Mesodermal cell (in vitro differentiated cells): ENCODE data around the gene IGSF8.

ENCODE experiments used
- H3K27ac ChIP-seq: 2 replicates; pipeline ENCODE4 v1.7.0; 2013; ENCODE audit warnings: mild to moderate bottlenecking, low read depth, low read length, moderate library complexity; ENCODE audit not compliant: severe bottlenecking
- H3K36me3 ChIP-seq: 2 replicates; pipeline ENCODE4 v1.7.1; 2013; ENCODE audit warnings: mild to moderate bottlenecking, low read length, moderate library complexity; ENCODE audit not compliant: control insufficient read depth, insufficient read depth
- H3K4me1 ChIP-seq: one replicate; pipeline ENCODE4 v1.7.1; 2013; ENCODE audit warnings: mild to moderate bottlenecking, low read length; ENCODE audit not compliant: insufficient read depth, control insufficient read depth, poor library complexity, severe bottlenecking
- H3K4me3 ChIP-seq: 2 replicates; pipeline ENCODE4 v1.7.0; 2013; ENCODE audit warnings: low read length, control low read depth, mild to moderate bottlenecking; ENCODE audit not compliant: insufficient read depth, poor library complexity, severe bottlenecking; ENCODE audit errors: extremely low read depth
- H3K9me3 ChIP-seq: 2 replicates; pipeline ENCODE4 v1.7.1; 2013; ENCODE audit warnings: mild to moderate bottlenecking, low read length, moderate library complexity; ENCODE audit not compliant: control insufficient read depth
- WGBS, 2 experiments: methylation state at CpG; one replicate each; pipeline ENCODE4 v1.1.5; 2013; ENCODE audit warnings: missing lambda C conversion rate in 2 of 2; ENCODE audit not compliant: insufficient coverage in 2 of 2; 5-methylcytosine and 5-hydroxymethylcytosine counted together

The IGSF8 gene

DNA sequence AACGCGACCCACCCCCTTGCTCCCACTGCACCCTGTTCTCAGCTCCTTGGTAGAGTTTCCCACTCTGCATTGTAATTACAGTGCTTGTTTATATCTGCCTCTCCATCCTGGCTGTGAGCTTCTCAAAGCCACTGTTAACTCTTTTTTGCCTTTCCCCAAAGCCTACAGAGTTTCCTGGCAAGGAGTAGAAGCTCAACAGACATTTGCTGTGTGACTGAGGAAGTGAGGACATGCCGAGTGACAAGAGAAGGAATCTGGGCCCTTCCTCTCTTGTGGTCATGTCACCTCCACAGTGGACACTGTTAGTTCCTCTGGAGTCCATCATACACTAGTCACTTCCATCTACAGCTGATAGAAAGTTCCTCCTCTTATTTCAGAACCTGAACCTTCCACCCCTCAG, 6.1 kb upstream of the IGSF8 start:
- Histone ChIP-seq H3K27ac (no peak overlapping the region), H3K9me3 (no peaks in the 10 kb centered on the region), H3K36me3 (no peaks in the 10 kb centered on the region), H3K4me3 (no peak overlapping the region), H3K4me1 (peaks cover 11% of the 10 kb centered on the region)
- 76 to 92% methylated on average over 3 of the region's 3 CpGs for WGBS, 2 experiments

GRCh38 chr1:160103658-160104408, 5.4 kb upstream of the IGSF8 start:
- WGBS, 2 experiments, result 51 to 82% methylated on average over 2 to 3 of the region's 6 CpGs
- Histone ChIP-seq H3K36me3 (no peaks in the 10 kb centered on the region), H3K4me3 (no peak overlapping the region), H3K27ac (no peak overlapping the region), H3K4me1 (peaks cover 11% of the 10 kb centered on the region), H3K9me3 (no peaks in the 10 kb centered on the region)

GRCh38 chr1:160101717-160102522, 3.5 kb upstream of the IGSF8 start:
- Histone ChIP-seq H3K36me3 (no peaks in the 10 kb centered on the region), H3K4me3 (no peak overlapping the region), H3K27ac (no peak overlapping the region), H3K4me1 (peaks cover 19% of the 10 kb centered on the region), H3K9me3 (no peaks in the 10 kb centered on the region)
- 85 to 93% methylated on average over 5 to 6 of the region's 9 CpGs for WGBS, 2 experiments

- Histone ChIP-seq H3K4me3 (no peak overlapping the region), H3K36me3 (no peaks in the 10 kb centered on the region), H3K27ac (no peak overlapping the region), H3K9me3 (no peaks in the 10 kb centered on the region), H3K4me1 (peaks cover 26% of the 10 kb centered on the region)
- WGBS, 2 experiments, result 28 to 39% methylated on average over 5 to 8 of the region's 13 CpGs
Measured at GRCh38 chr1:160101037-160101716, 2.8 kb upstream of the IGSF8 start.

DNA sequence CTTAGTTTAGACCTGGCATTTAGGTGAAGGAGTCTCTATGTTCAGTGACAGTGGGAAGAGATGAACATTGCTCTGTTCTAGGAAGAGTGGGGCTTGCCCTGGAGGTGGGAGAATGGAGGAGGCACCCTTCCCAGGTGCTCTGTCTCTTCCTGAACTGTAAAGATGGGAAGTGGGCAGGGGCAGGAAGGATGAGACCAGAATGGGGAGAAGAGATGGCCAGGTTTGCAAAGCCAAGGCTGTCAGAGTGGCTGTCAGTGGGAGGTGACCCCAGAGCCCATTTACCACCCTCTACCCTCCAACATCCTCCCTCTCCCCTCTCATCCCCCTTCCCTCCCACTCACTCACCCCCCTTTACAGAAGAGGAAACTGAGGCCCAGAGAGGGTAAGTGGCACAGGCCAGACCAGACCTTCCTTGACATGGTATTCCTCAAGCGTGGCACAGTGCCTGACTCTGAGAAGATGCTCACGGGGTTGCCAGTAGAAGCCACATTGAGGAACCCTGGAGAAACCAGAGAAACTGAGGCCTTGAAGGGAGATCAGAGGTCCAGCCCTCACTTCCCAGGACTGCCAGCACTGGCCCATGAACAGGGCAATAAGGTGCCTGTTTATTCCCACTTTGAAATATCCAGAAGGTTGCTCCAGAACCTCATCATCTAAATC, 1.4 kb upstream of the IGSF8 start:
- 94 to 95% methylated on average over 2 of the region's 2 CpGs for WGBS, 2 experiments
- Histone ChIP-seq H3K27ac (no peak overlapping the region), H3K9me3 (no peaks in the 10 kb centered on the region), H3K36me3 (no peaks in the 10 kb centered on the region), H3K4me1 (peaks cover 27% of the 10 kb centered on the region), H3K4me3 (no peak overlapping the region)

DNA sequence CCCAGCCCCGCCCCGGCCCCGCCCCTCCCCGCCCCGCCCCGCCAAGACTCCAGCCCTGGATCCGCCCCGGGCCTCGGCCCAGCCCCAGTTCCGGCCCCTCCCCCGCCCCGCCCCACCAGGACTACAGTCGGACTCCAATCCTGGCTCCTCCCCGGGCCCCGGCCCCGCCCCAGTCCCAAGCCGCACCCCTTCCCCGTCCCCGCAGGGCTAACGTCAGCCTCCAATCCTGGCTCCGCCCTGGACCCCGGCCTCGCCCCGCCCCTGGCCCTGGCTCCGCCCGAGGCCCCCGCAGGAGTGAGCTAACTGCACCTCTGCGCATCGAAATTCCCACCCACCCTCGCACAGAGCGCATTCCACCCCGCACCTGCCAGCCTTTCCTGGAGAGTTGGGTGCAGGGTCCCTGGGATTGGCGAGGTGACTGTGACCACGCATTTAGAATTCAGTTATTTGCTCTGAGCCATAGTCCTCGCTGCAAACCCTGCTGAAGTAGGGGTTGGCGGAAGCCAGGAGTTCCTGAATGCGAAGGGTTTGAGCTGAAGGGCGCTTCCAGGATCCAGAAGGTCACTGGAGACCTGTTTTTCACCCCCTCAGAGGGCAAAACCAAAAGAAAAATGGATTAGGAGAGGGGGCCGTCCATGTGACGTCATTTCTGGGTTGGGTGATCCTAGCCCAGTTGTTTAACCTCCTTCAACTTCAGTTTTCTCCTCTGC, 588 bp upstream of the IGSF8 start:
- Histone ChIP-seq H3K4me3 (peak overlapping the region; percentile 40), H3K27ac (peak overlapping the region; percentile 49), H3K4me1 (peaks cover 27% of the 10 kb centered on the region), H3K9me3 (no peaks in the 10 kb centered on the region), H3K36me3 (no peaks in the 10 kb centered on the region)
- WGBS, 2 experiments, result 22 to 33% methylated on average over 11 to 16 of the region's 40 CpGs

DNA sequence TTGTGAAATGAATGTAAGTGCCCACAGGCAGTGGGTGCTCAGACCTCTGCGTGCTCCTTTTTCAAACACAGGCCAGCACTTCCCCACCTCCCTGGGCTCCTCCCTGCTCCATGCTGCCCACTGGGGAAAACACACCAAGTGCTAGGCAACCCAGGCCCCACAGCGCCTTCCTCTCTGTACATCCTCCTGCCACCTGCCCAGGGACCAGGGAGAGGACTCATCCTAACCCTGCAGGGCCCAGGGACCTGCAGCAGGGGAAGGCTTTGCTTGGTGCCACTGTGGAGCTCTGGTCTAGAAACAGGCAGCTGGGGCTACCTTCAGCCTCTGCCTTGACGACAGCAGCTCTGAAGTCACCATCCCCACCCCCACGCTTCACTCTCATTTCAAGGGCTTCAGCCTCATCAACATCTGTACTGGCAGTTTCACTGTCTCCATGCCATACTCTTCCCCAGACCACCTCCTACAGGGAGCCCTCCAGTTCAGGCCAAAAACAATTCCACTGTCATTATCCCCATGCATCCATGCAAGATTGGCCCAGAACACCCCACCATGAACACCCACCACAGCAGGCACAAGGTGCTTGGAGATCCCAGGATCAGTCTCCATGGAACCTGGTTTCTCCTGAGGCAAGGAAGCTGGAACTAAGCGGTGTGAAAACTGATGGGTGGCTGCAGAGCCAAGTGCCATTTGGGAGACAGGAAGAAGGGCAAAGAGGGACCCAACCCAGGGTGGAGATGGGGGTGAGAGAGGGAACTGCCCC, 1.1 kb downstream of the IGSF8 start:
- Histone ChIP-seq H3K4me1 (peaks cover 27% of the 10 kb centered on the region), H3K4me3 (peak overlapping the region; percentile 65), H3K9me3 (no peaks in the 10 kb centered on the region), H3K36me3 (no peaks in the 10 kb centered on the region), H3K27ac (no peak overlapping the region)
- 53 to 77% methylated on average over 5 of the region's 5 CpGs for WGBS, 2 experiments

DNA sequence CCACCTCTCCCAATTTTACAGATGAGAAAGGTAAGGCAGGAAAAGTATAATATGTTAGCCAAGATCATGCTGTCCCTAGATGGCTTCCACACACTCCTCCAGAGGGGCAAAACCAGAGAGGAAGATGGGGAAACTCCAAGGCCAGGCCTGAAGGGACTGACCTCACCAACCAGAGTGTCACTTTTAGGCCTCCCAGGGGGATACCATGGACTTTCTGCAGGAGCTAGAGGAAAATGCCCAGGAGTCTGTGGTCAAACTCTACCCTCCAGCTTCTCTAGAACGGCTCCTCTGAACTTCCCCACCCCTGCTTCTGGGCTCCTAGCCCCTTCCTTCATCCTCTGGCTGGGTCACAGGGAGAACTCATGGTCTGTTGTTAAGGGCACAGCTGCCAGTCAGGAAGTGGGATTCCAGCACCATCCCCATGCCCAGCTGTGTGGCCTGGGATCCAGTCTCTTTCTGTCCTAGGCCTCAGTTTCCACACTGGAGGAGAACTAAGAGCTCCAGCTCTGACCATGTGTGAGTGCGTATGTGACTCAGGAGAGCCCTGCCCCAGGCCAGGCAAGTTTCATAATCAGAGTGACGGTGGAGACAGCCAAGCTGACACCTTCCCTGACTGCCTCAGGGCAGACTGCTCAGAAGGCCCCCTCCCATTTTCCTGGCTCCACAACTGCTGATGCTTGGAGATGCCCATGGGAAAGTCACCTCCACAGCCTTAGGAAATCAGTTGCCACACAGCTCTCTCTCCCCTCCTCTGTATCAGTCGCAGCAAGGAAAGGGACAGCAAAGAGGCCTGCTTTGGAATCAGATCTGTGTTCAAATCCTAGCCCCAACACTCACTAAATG, 1.9 kb downstream of the IGSF8 start:
- peaks cover 26% of the 10 kb centered on the region for H3K4me1 ChIP-seq
- WGBS, 2 experiments, result 83 to 88% methylated on average over 4 of the region's 4 CpGs
- H3K27ac ChIP-seq, result no peak overlapping the region
- H3K36me3 ChIP-seq, result no peaks in the 10 kb centered on the region
- no peaks in the 10 kb centered on the region for H3K9me3 ChIP-seq
- H3K4me3 ChIP-seq, result no peak overlapping the region
